NCI-H446 treated with DMSO at 0.1 percent for 48 hours (cell line): ENCODE data around the gene SLC66A1.

Experiments used
- DNase-seq: peaks from one replicate; lab custom pipeline; 2025; lab: John Stamatoyannopoulos, UW

The SLC66A1 gene

GRCh38 chr1:19343617-19344350 is 31.7 kb downstream of the SLC66A1 start:
- no peak for DNase-seq

- peak; percentile 34 for DNase-seq
Observed at GRCh38 chr1:19344372-19344810, 32.3 kb downstream of the SLC66A1 start.

DNA sequence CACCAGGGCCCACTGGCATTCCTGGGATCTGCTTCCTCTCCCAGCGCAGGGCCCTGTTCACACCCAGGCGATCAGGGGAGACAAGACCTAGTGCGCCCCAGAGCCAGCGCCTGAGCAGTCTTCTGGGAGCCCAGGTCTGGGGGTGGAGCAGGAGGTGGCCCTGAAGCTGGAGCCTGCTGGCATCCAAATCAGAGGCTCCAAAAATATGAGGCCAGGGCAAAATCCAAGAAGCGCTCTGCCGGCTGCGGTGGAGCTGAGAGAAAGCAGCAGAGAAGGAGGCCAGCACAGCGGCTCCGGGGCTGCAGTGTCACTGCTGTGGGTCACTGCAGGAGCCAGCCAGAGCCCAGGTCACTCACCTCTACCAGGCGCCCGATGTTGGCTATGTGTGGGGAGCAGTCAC is 32.7 kb downstream of the SLC66A1 start:
- no peak for DNase-seq

GRCh38 chr1:19345391-19345790 is 33.3 kb downstream of the SLC66A1 start:
- peak; percentile 33 for DNase-seq

DNA sequence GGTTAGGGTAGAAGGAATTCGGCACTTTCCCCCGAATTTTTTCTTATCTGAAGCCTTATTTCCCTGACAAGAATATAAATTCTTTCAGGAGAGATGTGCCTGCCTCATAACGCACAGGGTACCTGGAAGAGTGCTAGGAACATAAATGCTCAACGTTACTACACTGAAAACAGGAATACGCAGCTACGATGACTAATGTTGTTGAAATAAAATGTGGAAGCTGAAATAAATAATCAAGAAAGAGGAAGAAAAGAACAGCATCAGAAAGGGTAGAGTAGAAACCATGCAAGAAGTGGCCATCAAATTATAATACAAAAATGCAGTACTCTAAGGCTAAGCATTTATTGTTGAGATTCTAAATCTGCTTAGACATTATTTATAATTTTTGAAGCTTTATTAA is 33.9 kb downstream of the SLC66A1 start:
- DNase-seq, result no peak

DNA sequence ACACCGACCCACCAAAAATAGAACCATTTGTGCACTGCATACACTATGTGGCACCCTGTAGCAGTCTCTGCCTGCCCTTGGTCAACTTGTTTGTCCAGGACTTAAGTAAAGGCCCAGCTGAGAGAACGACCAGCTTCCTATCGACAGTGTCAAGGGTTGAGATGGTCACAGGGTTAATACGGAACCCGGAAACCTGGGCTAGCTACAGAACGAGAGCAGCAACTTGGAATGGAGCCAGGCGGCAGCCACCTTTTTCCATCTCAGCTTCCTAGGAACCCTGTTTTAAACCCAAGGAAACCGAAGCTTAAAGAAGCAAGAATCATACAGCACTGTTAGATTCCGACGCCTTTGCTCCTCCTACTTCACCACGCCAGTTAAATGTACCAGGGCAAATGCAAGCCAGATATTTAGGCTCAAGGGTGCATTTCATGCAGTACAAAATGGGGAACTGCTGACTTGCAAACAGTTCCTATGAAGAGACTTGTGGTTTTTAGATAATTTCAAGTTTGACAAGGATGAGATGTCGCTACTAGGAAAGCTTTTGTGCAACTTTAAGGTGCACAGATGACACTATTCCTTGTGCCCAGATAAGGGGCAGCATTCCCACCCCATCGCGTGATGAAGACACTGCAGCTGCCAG is 35.5 kb downstream of the SLC66A1 start:
- no peak for DNase-seq

GRCh38 chr1:19348441-19349198 is 36.5 kb downstream of the SLC66A1 start:
- peak; percentile 71 for DNase-seq

DNA sequence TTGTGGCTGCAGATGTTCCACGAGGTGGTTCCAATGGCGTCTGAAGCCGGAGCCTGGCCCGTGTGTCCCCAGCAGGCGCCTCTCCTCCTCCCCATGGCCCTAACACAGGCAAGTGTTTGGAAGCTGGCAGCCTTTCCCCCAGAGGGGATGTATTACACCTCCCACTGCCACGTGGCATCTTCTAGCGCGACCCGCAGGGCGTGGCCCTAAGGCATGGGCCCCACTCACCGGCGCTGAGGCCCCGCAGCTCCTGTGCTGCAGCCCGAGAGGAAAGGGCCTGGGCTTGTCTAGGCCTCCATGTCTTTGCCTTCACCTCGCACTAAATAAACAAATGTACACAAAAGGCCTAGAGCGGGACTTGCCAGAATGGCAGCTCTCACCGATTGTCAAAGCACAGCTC is 37.9 kb downstream of the SLC66A1 start:
- DNase-seq, result no peak

DNA sequence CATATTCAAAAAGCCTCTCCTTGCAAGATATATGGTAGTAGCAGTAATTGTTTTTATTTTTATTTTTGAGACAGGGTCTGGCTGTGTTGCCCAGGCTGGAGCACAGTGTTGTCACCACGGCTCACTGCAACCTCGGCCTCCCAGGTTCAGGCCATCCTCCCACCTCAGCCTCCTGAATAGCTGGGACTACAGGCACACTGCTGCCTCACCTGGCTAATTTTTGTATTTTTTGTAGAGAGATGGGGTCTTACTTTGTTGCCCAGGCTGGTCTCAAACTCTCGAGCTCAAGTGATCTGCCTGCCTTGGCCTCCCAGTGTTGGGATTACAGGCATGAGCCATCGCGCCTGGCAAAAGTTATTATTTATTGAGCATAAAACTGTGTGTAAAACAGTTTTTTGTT is 38.4 kb downstream of the SLC66A1 start:
- no peak for DNase-seq

- no peak for DNase-seq
Observed at GRCh38 chr1:19351873-19352272, 39.7 kb downstream of the SLC66A1 start.

GRCh38 chr1:19352839-19353238 is 40.7 kb downstream of the SLC66A1 start:
- DNase-seq, result no peak

DNA sequence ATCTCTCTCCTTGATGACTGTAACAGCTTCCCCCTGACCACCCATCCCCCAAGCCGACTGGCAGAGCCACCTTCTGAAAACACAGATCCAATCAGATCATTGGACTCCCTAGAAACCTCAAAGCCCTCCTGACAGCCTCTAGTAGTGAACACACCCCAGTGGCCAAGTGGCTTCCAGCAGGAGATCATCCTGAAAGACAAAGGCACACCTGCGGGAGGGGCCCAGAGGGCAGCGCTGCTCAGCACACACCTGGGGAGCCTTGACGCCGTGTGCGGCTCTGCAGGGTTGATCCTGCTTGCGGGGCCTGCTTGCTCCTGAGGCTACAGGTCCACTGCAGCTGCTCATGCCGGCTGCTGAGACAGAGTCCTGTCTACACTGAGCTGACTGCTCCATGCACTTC is 41.5 kb downstream of the SLC66A1 start:
- no peak for DNase-seq

DNA sequence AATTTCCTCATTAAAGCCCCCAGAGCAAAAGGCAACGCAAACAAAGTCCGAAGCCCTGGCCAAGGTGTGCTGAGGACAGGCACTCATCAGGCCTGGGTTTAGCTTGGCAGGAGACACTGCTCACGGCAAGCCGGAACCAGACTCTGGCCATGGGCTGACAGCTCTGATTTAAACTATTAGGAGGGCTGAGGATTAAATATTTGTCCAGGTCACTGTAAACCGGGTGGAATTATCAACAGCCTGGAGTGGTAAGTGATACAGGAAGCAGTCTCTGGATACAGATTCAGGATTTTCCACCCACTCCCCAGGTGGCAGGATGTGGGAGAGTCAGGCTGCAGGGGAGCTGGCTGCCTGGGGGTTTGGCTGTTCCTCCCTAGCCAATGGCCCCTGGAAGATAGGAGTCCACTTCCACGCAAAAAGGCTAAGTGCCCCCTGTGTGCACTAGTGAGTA is 42.4 kb downstream of the SLC66A1 start:
- no peak for DNase-seq

- DNase-seq, result no peak
Observed at GRCh38 chr1:19356266-19356665, 44.1 kb downstream of the SLC66A1 start.

DNA sequence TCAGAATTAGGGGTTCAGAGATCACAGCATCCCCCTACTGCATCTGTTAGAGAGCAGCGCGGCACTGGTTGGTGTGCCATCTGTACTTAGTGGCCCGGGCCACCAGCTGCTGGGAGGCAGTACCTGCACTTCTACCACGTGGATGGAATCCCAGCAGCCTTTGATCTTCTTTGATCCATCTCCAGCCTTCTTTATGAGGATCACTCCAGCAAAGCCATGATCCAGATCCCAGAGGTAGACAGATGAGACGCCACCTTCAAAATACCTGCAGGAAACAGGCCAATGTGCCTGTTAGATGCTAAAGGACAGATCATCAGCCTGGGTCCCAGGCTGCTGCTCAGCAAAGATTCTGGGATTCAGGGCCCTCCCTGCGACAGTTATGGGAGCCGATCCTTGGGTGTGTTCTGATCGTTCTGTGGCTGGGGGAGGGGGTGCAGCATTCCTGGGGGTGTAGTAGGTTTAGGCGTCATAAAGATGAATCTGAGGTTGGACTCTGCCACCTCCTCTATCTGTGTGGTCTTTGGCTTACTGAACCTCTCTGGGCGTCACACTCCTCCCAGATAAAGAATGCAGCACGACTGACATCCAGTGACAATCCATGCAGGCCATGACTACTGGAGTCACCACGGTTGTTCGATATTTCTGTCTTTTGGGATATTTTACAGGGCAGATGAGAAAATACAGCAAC is 45.3 kb downstream of the SLC66A1 start:
- no peak for DNase-seq

GRCh38 chr1:19358710-19359109 is 46.6 kb downstream of the SLC66A1 start:
- DNase-seq, result no peak

GRCh38 chr1:19359357-19359756 is 47.2 kb downstream of the SLC66A1 start:
- DNase-seq, result no peak

DNA sequence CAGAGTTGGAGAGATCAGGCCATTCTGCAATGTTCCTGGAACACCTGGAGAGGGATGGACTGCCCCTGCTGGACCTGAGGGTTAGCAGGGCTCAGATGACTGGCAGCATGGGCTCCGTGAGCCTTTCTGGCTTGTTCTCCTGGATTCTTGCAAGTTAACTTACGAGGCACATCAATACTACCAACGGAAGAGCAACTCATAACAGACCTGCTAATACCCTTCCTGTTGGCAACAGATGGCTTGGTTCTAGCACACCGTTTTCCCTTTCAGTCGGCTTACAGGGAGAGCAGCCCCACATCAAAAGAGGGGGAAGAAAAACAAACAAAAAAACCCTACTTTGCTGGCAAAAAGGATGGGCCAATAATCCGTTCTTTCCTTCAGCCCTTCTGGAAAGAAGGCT is 47.9 kb downstream of the SLC66A1 start:
- peak; percentile 59 for DNase-seq

GRCh38 chr1:19360432-19360831 is 48.3 kb downstream of the SLC66A1 start:
- no peak for DNase-seq

- DNase-seq, result no peak
Observed at GRCh38 chr1:19360843-19361610, 48.9 kb downstream of the SLC66A1 start.

DNA sequence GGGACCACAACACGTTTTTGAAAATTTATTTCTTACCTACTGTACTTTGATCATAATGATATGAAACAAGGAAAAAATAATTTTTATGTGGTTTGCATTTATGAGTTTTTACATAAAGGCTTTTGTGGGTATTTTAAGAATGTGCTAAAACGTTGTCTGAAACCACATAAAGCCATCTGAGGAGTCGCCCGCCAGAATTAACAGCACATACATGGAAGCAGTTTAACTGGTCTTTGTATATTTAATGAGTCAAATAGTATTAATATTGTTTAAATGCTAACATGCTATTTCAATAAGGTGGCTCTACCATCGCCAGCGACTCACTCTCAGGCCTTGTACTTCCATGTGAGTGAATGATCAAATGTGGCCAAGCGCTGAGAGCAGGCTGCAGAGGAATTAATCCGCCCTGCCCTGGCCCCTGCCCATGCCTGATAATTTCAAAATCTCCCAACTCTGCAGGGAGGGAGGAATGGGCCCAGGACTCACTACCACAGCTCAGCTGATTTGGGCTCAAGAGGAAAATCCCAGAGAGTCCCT is 49.6 kb downstream of the SLC66A1 start:
- DNase-seq, result no peak
